CD14-positive monocyte (primary cell): ENCODE data around the gene ABTB1. TPM values are rescaled to one million over a fixed set of nuclear protein-coding genes. Genes with fewer than 3 reads are reported as not detected.

Experiments
- DNase-seq, 3 donors: peaks; one replicate each; pipeline ENCODE4 v3.0.0-alpha.2; 2011 to 2022
- H2AFZ ChIP-seq: 2 replicates; pipeline ENCODE4 v1.6.0; 2012; ENCODE audit warnings: mild to moderate bottlenecking, low read depth, low read length, inconsistent platforms; ENCODE audit not compliant: insufficient read depth, poor library complexity, severe bottlenecking
- H3K27ac ChIP-seq, 2 donors: 1 replicate in 1 of 2; 2 replicates in 1 of 2; pipeline ENCODE4 v1.5.1; 2012 to 2013; ENCODE audit warnings: low read length in 2 of 2, control low read depth in 1 of 2, inconsistent platforms in 1 of 2, low read depth in 1 of 2, mild to moderate bottlenecking in 1 of 2
- H3K27me3 ChIP-seq, 2 donors: one replicate each; pipeline versions ENCODE4 v1.6.0 to v1.6.1; 2011 to 2013; ENCODE audit warnings: low read length in 2 of 2; ENCODE audit not compliant: control insufficient read depth in 2 of 2, insufficient read depth in 2 of 2
- H3K36me3 ChIP-seq, 2 donors: replicated peaks in 1 of 2; 1 replicate in 1 of 2; 2 replicates in 1 of 2; pipeline versions ENCODE4 v1.5.1 to v1.6.1; 2012 to 2013; ENCODE audit warnings: low read length in 2 of 2, control low read depth in 1 of 2, inconsistent platforms in 1 of 2, mild to moderate bottlenecking in 1 of 2; ENCODE audit not compliant: insufficient read depth in 2 of 2, control insufficient read depth in 1 of 2
- H3K4me1 ChIP-seq, 2 donors: 1 replicate in 1 of 2; 2 replicates in 1 of 2; pipeline versions ENCODE4 v1.5.1 to v1.6.1; 2012 to 2013; ENCODE audit warnings: low read length in 2 of 2, control low read depth in 1 of 2, inconsistent platforms in 1 of 2, mild to moderate bottlenecking in 1 of 2, moderate library complexity in 1 of 2; ENCODE audit not compliant: insufficient read depth in 2 of 2, control insufficient read depth in 1 of 2
- H3K4me2 ChIP-seq: replicated peaks from 2 replicates; pipeline ENCODE3; 2012; ENCODE audit warnings: low read length, moderate library complexity, mild to moderate bottlenecking; ENCODE audit not compliant: poor library complexity, severe bottlenecking; ENCODE audit errors: extremely low read depth
- H3K4me3 ChIP-seq, 3 experiments: fragments of 200-600 bp in 1 of 3; sonication (generic) in 1 of 3; replicated peaks in 1 of 3; 1 replicate in 2 of 3; 2 replicates in 1 of 3; pipeline ENCODE4 v1.5.1; 2011 to 2013; ENCODE audit warnings: low read length in 3 of 3, mild to moderate bottlenecking in 3 of 3, control low read depth in 2 of 3, low read depth in 2 of 3, inconsistent platforms in 1 of 3, moderate library complexity in 1 of 3
- H3K79me2 ChIP-seq: 2 replicates; pipeline ENCODE4 v1.6.0; 2012; ENCODE audit warnings: mild to moderate bottlenecking, control low read depth, inconsistent platforms, low read length, moderate library complexity; ENCODE audit not compliant: insufficient read depth
- H3K9ac ChIP-seq: 2 replicates; pipeline ENCODE4 v1.6.0; 2017; ENCODE audit warnings: low read length, mild to moderate bottlenecking; ENCODE audit not compliant: insufficient read depth, poor library complexity, severe bottlenecking
- H3K9me3 ChIP-seq, 2 donors: replicated peaks in 1 of 2; 1 replicate in 1 of 2; 2 replicates in 1 of 2; pipeline versions ENCODE4 v1.5.1 to v1.6.1; 2012 to 2013; ENCODE audit warnings: low read length in 2 of 2, control low read depth in 1 of 2; ENCODE audit not compliant: control insufficient read depth in 1 of 2, insufficient read depth in 1 of 2
- H4K20me1 ChIP-seq: 2 replicates; pipeline ENCODE4 v1.6.0; 2012; ENCODE audit warnings: mild to moderate bottlenecking, low read length, control low read depth, moderate library complexity; ENCODE audit not compliant: insufficient read depth
- H3K27ac Mint-ChIP-seq, 7 donors: one replicate each; pipeline ENCODE4 v1.8.0; 2020; ENCODE audit warnings: mild to moderate bottlenecking in 7 of 7, mixed read lengths in 7 of 7, moderate library complexity in 6 of 7, inconsistent platforms in 2 of 7
- H3K27me3 Mint-ChIP-seq, 3 donors: one replicate each; pipeline ENCODE4 v1.8.0; 2021 to 2022; ENCODE audit warnings: low read depth in 3 of 3, mild to moderate bottlenecking in 3 of 3, mixed read lengths in 3 of 3, moderate library complexity in 3 of 3, inconsistent platforms in 1 of 3
- H3K36me3 Mint-ChIP-seq, 2 donors: one replicate each; pipeline ENCODE4 v1.8.0; 2020; ENCODE audit warnings: mixed read lengths in 2 of 2, inconsistent platforms in 1 of 2, mild to moderate bottlenecking in 1 of 2
- H3K4me1 Mint-ChIP-seq: one replicate; pipeline ENCODE4 v1.8.0; 2020; ENCODE audit warnings: mild to moderate bottlenecking, mixed read lengths
- H3K4me3 Mint-ChIP-seq, 2 donors: one replicate each; pipeline ENCODE4 v1.8.0; 2020; ENCODE audit warnings: mild to moderate bottlenecking in 2 of 2, mixed read lengths in 2 of 2, moderate library complexity in 1 of 2
- H3K9me3 Mint-ChIP-seq, 7 donors: one replicate each; pipeline ENCODE4 v1.8.0; 2020 to 2022; ENCODE audit warnings: mixed read lengths in 7 of 7, mild to moderate bottlenecking in 6 of 7, moderate library complexity in 6 of 7, inconsistent platforms in 2 of 7
- WGBS: methylation state at CpG from one replicate; pipeline ENCODE4 v1.1.5; 2013; ENCODE audit warnings: missing lambda C conversion rate; ENCODE audit not compliant: insufficient coverage; 5-methylcytosine and 5-hydroxymethylcytosine counted together
- intact Hi-C, 2 donors: fragments of 100-400 bp; cut with micrococcal nuclease; formaldehyde crosslinking; loops; one replicate each; pipeline versions ENCODE4 v1.15.0 to v1.15.1; 2023
- polyA plus RNA-seq, 3 donors: library from polyadenylated mRNA; depleted of rRNA in 1 of 3; unstranded in 2 of 3; stranded (reverse) in 1 of 3; fragments of 300-500 nt in 2 of 3; fragments of >200 nt in 1 of 3; fragmentation: Illumina TruSeq in 2 of 3; gene quantifications; 1 replicate in 2 of 3; 2 replicates in 1 of 3; pipeline ENCODE4 v1.2.3, GENCODE V29; 2012 to 2021
- TF ChIP-seq, protein P1 (sequence below): fragments of 200-600 bp; IDR thresholded peaks from one replicate; pipeline ENCODE4 v1.8.0; 2022; ENCODE audit warnings: antibody characterized with exemption, mild to moderate bottlenecking

Gene ABTB1
- polyA plus RNA-seq, 3 donors = 107 to 246 (median 118) TPM

DNA sequence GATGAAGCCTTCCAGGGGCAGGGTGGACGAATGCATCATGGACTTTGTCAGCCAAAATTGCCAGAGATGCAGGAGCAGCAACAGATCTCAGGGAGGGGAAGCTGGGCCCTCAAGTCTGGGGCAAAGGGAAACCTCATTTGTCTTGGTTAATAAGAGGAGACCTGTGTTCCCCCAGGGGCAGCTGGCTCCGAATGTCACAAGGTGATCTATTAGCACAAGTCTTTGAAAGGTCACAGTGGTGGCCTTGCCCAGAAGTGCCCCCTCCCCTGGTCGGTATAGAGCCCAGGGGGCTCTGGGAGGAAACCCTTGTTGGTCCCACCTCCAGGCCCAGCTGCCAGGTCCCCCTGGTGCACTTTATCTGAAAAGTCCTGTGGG, 46.2 kb downstream of the ABTB1 start:
- Mint-ChIP-seq H3K9me3 (peaks cover 0 to 1% (median 0%) of the 10 kb centered on the region in 7 donors), H3K36me3 (peaks cover 0 to 8% of the 10 kb centered on the region in 2 donors), H3K4me3 (no peak overlapping the region), H3K27me3 (peaks cover 0 to 2% (median 0%) of the 10 kb centered on the region in 3 donors), H3K27ac (peak overlapping the region in 1 of 7 donors; percentile 10), H3K4me1 (peaks cover 12% of the 10 kb centered on the region)
- Histone ChIP-seq H4K20me1 (no peaks in the 10 kb centered on the region), H3K4me1 (peaks cover 8 to 17% of the 10 kb centered on the region in 2 donors), H3K36me3 (no peaks in the 10 kb centered on the region), H3K4me3 (no peak overlapping the region), H2AFZ (no peak overlapping the region), H3K9me3 (no peaks in the 10 kb centered on the region), H3K27me3 (no peaks in the 10 kb centered on the region), H3K79me2 (no peaks in the 10 kb centered on the region), H3K27ac (no peak overlapping the region), H3K9ac (no peak overlapping the region), H3K4me2 (no peak overlapping the region)
- intact Hi-C loops = no loop called here
- TF ChIP-seq, protein P1, sequence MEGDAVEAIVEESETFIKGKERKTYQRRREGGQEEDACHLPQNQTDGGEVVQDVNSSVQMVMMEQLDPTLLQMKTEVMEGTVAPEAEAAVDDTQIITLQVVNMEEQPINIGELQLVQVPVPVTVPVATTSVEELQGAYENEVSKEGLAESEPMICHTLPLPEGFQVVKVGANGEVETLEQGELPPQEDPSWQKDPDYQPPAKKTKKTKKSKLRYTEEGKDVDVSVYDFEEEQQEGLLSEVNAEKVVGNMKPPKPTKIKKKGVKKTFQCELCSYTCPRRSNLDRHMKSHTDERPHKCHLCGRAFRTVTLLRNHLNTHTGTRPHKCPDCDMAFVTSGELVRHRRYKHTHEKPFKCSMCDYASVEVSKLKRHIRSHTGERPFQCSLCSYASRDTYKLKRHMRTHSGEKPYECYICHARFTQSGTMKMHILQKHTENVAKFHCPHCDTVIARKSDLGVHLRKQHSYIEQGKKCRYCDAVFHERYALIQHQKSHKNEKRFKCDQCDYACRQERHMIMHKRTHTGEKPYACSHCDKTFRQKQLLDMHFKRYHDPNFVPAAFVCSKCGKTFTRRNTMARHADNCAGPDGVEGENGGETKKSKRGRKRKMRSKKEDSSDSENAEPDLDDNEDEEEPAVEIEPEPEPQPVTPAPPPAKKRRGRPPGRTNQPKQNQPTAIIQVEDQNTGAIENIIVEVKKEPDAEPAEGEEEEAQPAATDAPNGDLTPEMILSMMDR = no peak
- 90% methylated on average over 3 of the region's 3 CpGs for WGBS
- no peak for DNase-seq

DNA sequence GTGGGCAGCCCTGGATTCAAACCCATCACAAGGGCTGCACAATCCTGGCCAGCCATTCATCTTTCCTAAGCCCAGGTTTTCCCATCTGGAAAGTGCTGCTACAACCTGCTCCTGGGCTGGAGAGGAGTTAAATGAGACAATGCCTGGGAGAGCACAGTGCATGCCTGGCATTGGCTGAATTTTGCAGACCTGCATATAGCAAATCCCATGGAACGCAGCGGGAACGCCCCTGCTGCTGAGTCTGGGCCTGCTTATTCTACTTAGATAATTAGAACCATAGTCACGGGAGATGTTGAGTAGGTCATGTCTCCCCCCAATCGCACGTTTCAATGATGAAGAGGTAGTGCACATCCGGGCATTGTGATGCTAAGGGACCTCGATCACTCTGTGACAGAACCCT, 46.6 kb downstream of the ABTB1 start:
- TF ChIP-seq, protein P1 = no peak
- WGBS = 100% methylated on average over 7 of the region's 8 CpGs
- peaks cover 12% of the 10 kb centered on the region for H3K4me1 Mint-ChIP-seq
- H3K4me3 Mint-ChIP-seq = no peak overlapping the region
- no peak overlapping the region for H3K4me2 ChIP-seq
- no peaks in the 10 kb centered on the region for H3K79me2 ChIP-seq
- no peak overlapping the region for H3K27ac ChIP-seq
- peaks cover 8 to 17% of the 10 kb centered on the region in 2 donors for H3K4me1 ChIP-seq
- no peaks in the 10 kb centered on the region for H3K9me3 ChIP-seq
- no peaks in the 10 kb centered on the region for H4K20me1 ChIP-seq
- H3K27ac Mint-ChIP-seq = no peak overlapping the region
- DNase-seq = no peak
- no peak overlapping the region for H2AFZ ChIP-seq
- intact Hi-C loops = no loop called here
- H3K9me3 Mint-ChIP-seq = peaks cover 0 to 4% (median under 1%) of the 10 kb centered on the region in 7 donors
- H3K36me3 Mint-ChIP-seq = peaks cover 0 to 8% of the 10 kb centered on the region in 2 donors
- no peaks in the 10 kb centered on the region for H3K27me3 ChIP-seq
- H3K4me3 ChIP-seq = no peak overlapping the region
- no peaks in the 10 kb centered on the region for H3K36me3 ChIP-seq
- no peak overlapping the region for H3K9ac ChIP-seq
- peaks cover 0 to 2% (median 0%) of the 10 kb centered on the region in 3 donors for H3K27me3 Mint-ChIP-seq
